ENCODE data around the gene PRKD2. TPM values are rescaled to one million over a fixed set of nuclear protein-coding genes. Genes with fewer than 3 reads are reported as not detected.
"Not testable (repeated sequence)": the region's sequence is repeated elsewhere in the genome, so short reads cannot be mapped to it uniquely, and the experiment has no call there.

The PRKD2 gene
- 9.0 and 9.4 TPM in 2 replicates for total RNA-seq

- Histone ChIP-seq H3K27me3 (ENCODE audit: insufficient read depth, low read length) (no peaks in the 10 kb centered on the region), H3K4me1 (ENCODE audit: insufficient read depth, low read length) (peaks cover 12% of the 10 kb centered on the region), H3K4me3 (ENCODE audit: insufficient read depth, low read length) (peak within 1 kb of the TSS; percentile 86), H3K9me3 (ENCODE audit: low read depth, low read length) (no peaks in the 10 kb centered on the region), H2AFZ (ENCODE audit: low read length) (peak within 1 kb of the TSS; percentile 85), H3K36me3 (ENCODE audit: insufficient read depth, low read length) (peaks cover 33% of the 10 kb centered on the region), H3K4me2 (ENCODE audit: insufficient read depth, low read length) (peak within 1 kb of the TSS; percentile 97), H3K79me2 (ENCODE audit: insufficient read depth, low read length) (peaks cover 23% of the 10 kb centered on the region), H4K20me1 (ENCODE audit: insufficient read depth, low read length) (peaks cover 3% of the 10 kb centered on the region), H3K27ac (ENCODE audit: low read depth, low read length) (peak within 1 kb of the TSS; percentile 80)
- peak; percentile 99 for DNase-seq (ENCODE audit: insufficient read length, low spot score, missing footprints)
- TF ChIP-seq, protein P1, sequence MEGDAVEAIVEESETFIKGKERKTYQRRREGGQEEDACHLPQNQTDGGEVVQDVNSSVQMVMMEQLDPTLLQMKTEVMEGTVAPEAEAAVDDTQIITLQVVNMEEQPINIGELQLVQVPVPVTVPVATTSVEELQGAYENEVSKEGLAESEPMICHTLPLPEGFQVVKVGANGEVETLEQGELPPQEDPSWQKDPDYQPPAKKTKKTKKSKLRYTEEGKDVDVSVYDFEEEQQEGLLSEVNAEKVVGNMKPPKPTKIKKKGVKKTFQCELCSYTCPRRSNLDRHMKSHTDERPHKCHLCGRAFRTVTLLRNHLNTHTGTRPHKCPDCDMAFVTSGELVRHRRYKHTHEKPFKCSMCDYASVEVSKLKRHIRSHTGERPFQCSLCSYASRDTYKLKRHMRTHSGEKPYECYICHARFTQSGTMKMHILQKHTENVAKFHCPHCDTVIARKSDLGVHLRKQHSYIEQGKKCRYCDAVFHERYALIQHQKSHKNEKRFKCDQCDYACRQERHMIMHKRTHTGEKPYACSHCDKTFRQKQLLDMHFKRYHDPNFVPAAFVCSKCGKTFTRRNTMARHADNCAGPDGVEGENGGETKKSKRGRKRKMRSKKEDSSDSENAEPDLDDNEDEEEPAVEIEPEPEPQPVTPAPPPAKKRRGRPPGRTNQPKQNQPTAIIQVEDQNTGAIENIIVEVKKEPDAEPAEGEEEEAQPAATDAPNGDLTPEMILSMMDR (IDR thresholded peaks at IDR 0.05; ENCODE audit: extremely low read depth, low read depth, low read length) = no peak
These were observed at the start of gene PRKD2 for GRCh38 chr19:46717034-46717715. PRKD2 (minus strand) TSS chr19:46717114; CDS start chr19:46716370, 744 bp downstream.

- TF ChIP-seq, protein P1 (IDR thresholded peaks at IDR 0.05; ENCODE audit: extremely low read depth, low read depth, low read length) = no peak
- no peak overlapping the region for H2AFZ ChIP-seq (ENCODE audit: low read length)
- no peaks in the 10 kb centered on the region for H3K27me3 ChIP-seq (ENCODE audit: insufficient read depth, low read length)
- H4K20me1 ChIP-seq (ENCODE audit: insufficient read depth, low read length) = no peaks in the 10 kb centered on the region
- no peak overlapping the region for H3K27ac ChIP-seq (ENCODE audit: low read depth, low read length)
- DNase-seq (ENCODE audit: insufficient read length, low spot score, missing footprints) = peak; percentile 8
- no peaks in the 10 kb centered on the region for H3K36me3 ChIP-seq (ENCODE audit: insufficient read depth, low read length)
- H3K9me3 ChIP-seq (ENCODE audit: low read depth, low read length) = no peaks in the 10 kb centered on the region
- H3K4me3 ChIP-seq (ENCODE audit: insufficient read depth, low read length) = no peak overlapping the region
- H3K4me2 ChIP-seq (ENCODE audit: insufficient read depth, low read length) = no peak overlapping the region
- no peaks in the 10 kb centered on the region for H3K79me2 ChIP-seq (ENCODE audit: insufficient read depth, low read length)
- H3K4me1 ChIP-seq (ENCODE audit: insufficient read depth, low read length) = peaks cover 15% of the 10 kb centered on the region
These were observed 47.9 kb upstream of the PRKD2 start for GRCh38 chr19:46764817-46765291.

- Histone ChIP-seq H3K4me2 (ENCODE audit: insufficient read depth, low read length) (no peak overlapping the region), H3K4me1 (ENCODE audit: insufficient read depth, low read length) (peaks cover 22% of the 10 kb centered on the region), H3K4me3 (ENCODE audit: insufficient read depth, low read length) (no peak overlapping the region), H3K79me2 (ENCODE audit: insufficient read depth, low read length) (no peaks in the 10 kb centered on the region), H4K20me1 (ENCODE audit: insufficient read depth, low read length) (no peaks in the 10 kb centered on the region), H3K36me3 (ENCODE audit: insufficient read depth, low read length) (no peaks in the 10 kb centered on the region), H3K27me3 (ENCODE audit: insufficient read depth, low read length) (no peaks in the 10 kb centered on the region), H3K27ac (ENCODE audit: low read depth, low read length) (no peak overlapping the region), H3K9me3 (ENCODE audit: low read depth, low read length) (no peaks in the 10 kb centered on the region), H2AFZ (ENCODE audit: low read length) (no peak overlapping the region)
- TF ChIP-seq, protein P1 (IDR thresholded peaks at IDR 0.05; ENCODE audit: extremely low read depth, low read depth, low read length) = no peak
- DNase-seq (ENCODE audit: insufficient read length, low spot score, missing footprints) = no peak
These were observed 45.5 kb upstream of the PRKD2 start for GRCh38 chr19:46762245-46762890.

DNA sequence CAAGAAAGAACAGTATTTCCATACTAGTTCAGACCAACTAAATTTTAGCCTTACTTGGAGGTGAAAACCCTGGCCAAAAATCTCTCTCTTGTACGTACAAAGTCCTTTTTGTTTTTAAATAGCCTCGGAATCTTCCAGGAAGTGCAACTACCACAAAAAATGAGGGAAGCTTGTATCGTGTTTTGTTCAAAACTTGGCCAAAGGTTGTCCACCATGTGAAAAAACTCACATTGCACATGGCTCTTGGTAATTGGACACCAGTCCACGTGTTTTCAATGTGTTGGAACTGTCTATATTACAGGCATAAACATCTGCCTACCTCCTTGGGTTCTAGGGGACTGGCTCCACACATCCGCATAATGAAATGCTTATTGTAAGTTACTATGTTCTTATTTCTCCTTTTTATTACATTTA, 44.5 kb upstream of the PRKD2 start:
- peak; percentile 84 for DNase-seq (ENCODE audit: insufficient read length, low spot score, missing footprints)

DNA sequence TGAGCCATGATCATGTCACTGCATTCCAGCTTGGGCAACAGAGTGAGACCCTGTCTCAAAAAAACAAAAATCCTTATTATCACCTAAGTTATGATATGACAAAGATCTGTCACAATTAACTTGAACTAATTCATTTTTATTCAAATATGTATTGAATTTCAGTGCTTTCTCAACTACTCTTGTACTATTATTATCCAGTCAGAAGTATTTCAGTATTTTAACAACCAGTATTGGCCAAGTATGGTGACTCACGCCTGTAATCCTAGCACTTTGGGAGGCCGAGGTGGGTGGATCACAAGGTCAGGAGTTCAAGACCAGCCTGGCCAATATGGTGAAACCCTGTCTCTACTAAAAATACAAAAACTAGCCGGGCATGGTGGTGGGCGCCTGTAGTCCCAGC, 44.0 kb upstream of the PRKD2 start:
- not testable (repeated sequence) for H3K4me3 ChIP-seq (ENCODE audit: insufficient read depth, low read length); H4K20me1 ChIP-seq (ENCODE audit: insufficient read depth, low read length); H3K4me2 ChIP-seq (ENCODE audit: insufficient read depth, low read length); H3K27me3 ChIP-seq (ENCODE audit: insufficient read depth, low read length); H2AFZ ChIP-seq (ENCODE audit: low read length); H3K79me2 ChIP-seq (ENCODE audit: insufficient read depth, low read length); H3K9me3 ChIP-seq (ENCODE audit: low read depth, low read length)
- peak; percentile 73 for DNase-seq (ENCODE audit: insufficient read length, low spot score, missing footprints)
- peak overlapping the region; percentile 61 for H3K27ac ChIP-seq (ENCODE audit: low read depth, low read length)
- H3K4me1 ChIP-seq (ENCODE audit: insufficient read depth, low read length) = peaks cover 22% of the 10 kb centered on the region
- H3K36me3 ChIP-seq (ENCODE audit: insufficient read depth, low read length) = peaks cover 10% of the 10 kb centered on the region

More for the DNA sequence above, 44.5 kb upstream of the PRKD2 start:
- no peak overlapping the region for H3K4me3 ChIP-seq (ENCODE audit: insufficient read depth, low read length)
- H2AFZ ChIP-seq (ENCODE audit: low read length) = no peak overlapping the region
- no peaks in the 10 kb centered on the region for H4K20me1 ChIP-seq (ENCODE audit: insufficient read depth, low read length)
- H3K27me3 ChIP-seq (ENCODE audit: insufficient read depth, low read length) = no peaks in the 10 kb centered on the region
- no peaks in the 10 kb centered on the region for H3K9me3 ChIP-seq (ENCODE audit: low read depth, low read length)
- peaks cover 8% of the 10 kb centered on the region for H3K36me3 ChIP-seq (ENCODE audit: insufficient read depth, low read length)
- H3K27ac ChIP-seq (ENCODE audit: low read depth, low read length) = peak overlapping the region; percentile 61
- TF ChIP-seq, protein P1 (IDR thresholded peaks at IDR 0.05; ENCODE audit: extremely low read depth, low read depth, low read length) = no peak
- no peak overlapping the region for H3K4me2 ChIP-seq (ENCODE audit: insufficient read depth, low read length)
- H3K79me2 ChIP-seq (ENCODE audit: insufficient read depth, low read length) = peaks cover 5% of the 10 kb centered on the region
- H3K4me1 ChIP-seq (ENCODE audit: insufficient read depth, low read length) = peaks cover 22% of the 10 kb centered on the region
